ENCODE measurements around the gene BAIAP2.

DNA sequence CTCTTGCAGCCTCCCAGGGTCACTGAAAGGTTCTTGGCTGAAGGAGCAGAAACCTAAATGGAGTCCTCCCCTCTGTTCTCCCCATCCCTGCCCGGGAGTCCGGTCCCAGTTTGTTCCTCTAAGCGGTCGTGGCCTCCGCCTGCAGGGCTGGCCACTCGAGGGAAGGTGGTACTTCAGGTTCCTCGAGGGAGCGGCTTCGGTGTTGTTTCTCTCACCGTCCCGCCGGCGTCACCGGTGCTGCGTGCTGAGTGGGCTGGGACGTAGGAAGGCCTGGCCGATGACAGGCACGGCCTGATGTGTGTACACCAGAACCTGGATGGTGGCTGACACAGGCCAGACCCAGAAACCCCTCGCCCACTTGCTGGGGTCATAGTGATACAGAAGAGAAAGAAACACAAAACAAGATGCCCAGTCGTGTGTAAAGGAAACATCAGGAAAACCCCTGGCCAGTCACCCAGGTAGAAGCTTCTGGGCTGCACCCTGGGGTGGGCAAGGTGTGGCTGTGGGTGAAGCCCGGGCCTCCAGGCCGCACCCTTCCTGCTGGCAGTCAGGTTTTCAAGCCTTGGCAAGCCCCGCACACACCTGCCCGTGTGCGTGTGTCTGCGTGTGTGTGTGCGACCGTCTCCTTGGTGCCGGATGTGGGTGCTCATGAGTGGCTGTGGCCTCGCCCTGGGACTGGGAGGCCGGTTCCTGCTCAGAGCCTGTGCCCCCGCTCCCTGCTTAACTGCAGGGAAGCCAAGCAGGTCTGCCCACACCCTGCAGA, 52.0 kb downstream of the BAIAP2 start:
- TF ChIP-seq, protein P1, sequence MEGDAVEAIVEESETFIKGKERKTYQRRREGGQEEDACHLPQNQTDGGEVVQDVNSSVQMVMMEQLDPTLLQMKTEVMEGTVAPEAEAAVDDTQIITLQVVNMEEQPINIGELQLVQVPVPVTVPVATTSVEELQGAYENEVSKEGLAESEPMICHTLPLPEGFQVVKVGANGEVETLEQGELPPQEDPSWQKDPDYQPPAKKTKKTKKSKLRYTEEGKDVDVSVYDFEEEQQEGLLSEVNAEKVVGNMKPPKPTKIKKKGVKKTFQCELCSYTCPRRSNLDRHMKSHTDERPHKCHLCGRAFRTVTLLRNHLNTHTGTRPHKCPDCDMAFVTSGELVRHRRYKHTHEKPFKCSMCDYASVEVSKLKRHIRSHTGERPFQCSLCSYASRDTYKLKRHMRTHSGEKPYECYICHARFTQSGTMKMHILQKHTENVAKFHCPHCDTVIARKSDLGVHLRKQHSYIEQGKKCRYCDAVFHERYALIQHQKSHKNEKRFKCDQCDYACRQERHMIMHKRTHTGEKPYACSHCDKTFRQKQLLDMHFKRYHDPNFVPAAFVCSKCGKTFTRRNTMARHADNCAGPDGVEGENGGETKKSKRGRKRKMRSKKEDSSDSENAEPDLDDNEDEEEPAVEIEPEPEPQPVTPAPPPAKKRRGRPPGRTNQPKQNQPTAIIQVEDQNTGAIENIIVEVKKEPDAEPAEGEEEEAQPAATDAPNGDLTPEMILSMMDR (conservative IDR thresholded peaks at IDR 0.05; ENCODE audit: low read length) = no peak
- TF ChIP-seq EZH2phosphoT487 (IDR thresholded peaks at IDR 0.05; ENCODE audit: borderline replicate concordance) = no peak

Measured in Loucy (cell line).